ENCODE data around the gene BHMT. TPM values are rescaled to one million over a fixed set of nuclear protein-coding genes. Genes with fewer than 3 reads are reported as not detected.

Gene BHMT
- total and polyA plus RNA-seq, 9 of the 15 experiments (the other 6 are each of a cell fraction or from before 2014, with no cell fraction given): not detected

DNA sequence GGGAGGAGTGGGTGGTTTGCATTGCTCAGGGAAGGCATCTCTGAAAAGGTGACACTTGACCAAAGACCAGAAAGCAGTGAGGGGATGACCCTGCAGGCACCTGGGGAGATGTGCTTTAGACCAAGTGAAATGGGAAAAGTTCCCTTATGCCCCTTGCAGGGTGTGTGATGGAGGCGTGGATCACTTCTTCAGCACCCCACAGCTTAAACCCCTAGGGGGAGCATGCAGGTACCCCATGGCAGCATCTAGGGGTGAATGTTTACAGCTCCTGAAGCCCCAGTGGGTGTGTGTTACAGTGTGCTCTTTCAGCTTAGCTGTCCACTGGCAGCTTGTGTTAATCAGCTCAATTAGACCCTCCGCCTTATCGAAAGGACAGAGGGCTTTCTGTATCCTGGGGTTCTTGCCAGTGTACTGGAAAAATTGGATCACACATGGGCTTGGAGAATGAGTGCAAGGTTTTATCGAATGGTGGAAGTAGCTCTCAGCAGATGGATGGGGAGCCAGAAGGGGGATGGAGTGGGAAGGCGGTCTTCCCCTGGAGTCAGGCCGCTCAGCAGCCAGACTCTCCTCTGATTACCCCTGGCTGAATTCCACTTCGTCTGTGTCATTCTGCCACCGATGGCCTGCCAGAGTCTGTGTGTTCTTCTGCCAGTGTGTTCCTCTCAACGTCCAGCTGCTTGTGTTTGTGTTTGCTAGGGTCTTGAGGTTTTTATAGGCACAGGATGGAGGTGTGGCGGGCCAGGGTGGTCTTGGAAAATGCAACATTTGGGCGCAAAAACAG, 35.8 kb upstream of the BHMT start:
- no peak overlapping the region for H3K4me2 ChIP-seq (ENCODE audit: insufficient read depth, low read length)
- DNase-seq (ENCODE audit: extremely low read depth in 1 of 4, low spot score in 3 of 4): no peak
- WGBS (ENCODE audit: insufficient coverage, low coverage, missing lambda C conversion rate): 4% methylated on average over 11 of the region's 11 CpGs
- H3K36me3 ChIP-seq (ENCODE audit: control insufficient read depth, insufficient read depth, low read length): no peaks in the 10 kb centered on the region
- no peak overlapping the region for H2AFZ ChIP-seq (ENCODE audit: low read depth, low read length)
- in situ Hi-C loops (cut with MboI): no loop called here
- no peak overlapping the region for H3K9ac ChIP-seq (ENCODE audit: insufficient read depth in 1 of 2, low read depth in 2 of 2, low read length in 2 of 2)
- intact Hi-C loops (cut with micrococcal nuclease): no loop called here
- TF ChIP-seq EGR1 (conservative IDR thresholded peaks at IDR 0.05) (no peak), MAFF (IDR thresholded peaks at IDR 0.05; ENCODE audit: low read length) (no peak), PRPF4 (IDR thresholded peaks at IDR 0.05; ENCODE audit: insufficient read depth, low read depth, low read length, poor library complexity, severe bottlenecking) (no peak), GATAD2B (IDR thresholded peaks at IDR 0.05; ENCODE audit: borderline replicate concordance) (no peak)
- H3K79me2 ChIP-seq (ENCODE audit: control insufficient read depth, insufficient read depth, low read length): no peaks in the 10 kb centered on the region
- no peaks in the 10 kb centered on the region for H3K9me3 ChIP-seq (replicated peaks; ENCODE audit: control insufficient read depth, insufficient read depth, low read depth, low read length)
- no peak for ATAC-seq
- ChIA-PET POLR2A (no interaction called here), CTCF (ENCODE audit: low intra/inter-chr PET ratio) (no interaction called here)
- no peaks in the 10 kb centered on the region for H4K20me1 ChIP-seq (replicated peaks; ENCODE audit: control insufficient read depth, insufficient read depth, low read length)
- no peak overlapping the region for H3K4me3 ChIP-seq
- no peak for FAIRE-seq
- H3K4me1 ChIP-seq (replicated peaks in 1 of 2; ENCODE audit: control insufficient read depth in 2 of 2, insufficient read depth in 2 of 2, low read length in 2 of 2): no peaks in the 10 kb centered on the region
- no peak overlapping the region for H3K27ac ChIP-seq (ENCODE audit: extremely low read depth, low read depth, low read length)
- H3K27me3 ChIP-seq (ENCODE audit: control insufficient read depth in 2 of 2, insufficient read depth in 2 of 2, low read length in 2 of 2): peaks cover 0 to 4% of the 10 kb centered on the region in 2 experiments; a peak in 3 of 5 replicates
- BruUV-seq (replicated peaks): no TSS peak
- H3K9me1 ChIP-seq (ENCODE audit: control insufficient read depth, insufficient read depth, low read length): no peaks in the 10 kb centered on the region

DNA sequence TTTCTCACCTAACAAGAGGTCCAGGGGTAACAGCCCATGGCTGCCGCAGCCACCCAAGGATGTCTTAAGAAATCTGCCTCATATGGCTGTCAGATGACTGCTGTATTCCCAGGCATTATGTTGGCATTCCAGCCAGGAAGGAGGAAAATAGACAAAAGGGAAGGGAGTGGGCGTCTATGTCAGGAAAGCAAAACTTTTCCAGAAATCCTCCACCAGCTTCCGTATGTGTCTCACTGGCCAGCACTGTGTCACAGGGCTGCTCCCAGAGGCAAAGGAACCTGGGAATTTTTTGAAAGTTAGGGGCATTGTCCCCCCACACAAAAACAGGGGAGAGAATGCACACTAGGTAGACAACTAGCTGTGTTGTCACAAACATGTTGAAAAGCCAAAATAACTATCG, 34.8 kb upstream of the BHMT start:
- H3K9me3 ChIP-seq (replicated peaks; ENCODE audit: control insufficient read depth, insufficient read depth, low read depth, low read length): no peaks in the 10 kb centered on the region
- H3K27me3 ChIP-seq (ENCODE audit: control insufficient read depth in 2 of 2, insufficient read depth in 2 of 2, low read length in 2 of 2): peaks cover 1 to 14% of the 10 kb centered on the region in 2 experiments; a peak in 4 of 5 replicates
- no peak for TF ChIP-seq THRB (CRISPR knock-in tag; conservative IDR thresholded peaks at IDR 0.05)
- no peak for TF ChIP-seq RBM25 (IDR thresholded peaks at IDR 0.05; ENCODE audit: low read depth, low read length, severe bottlenecking)
- TF ChIP-seq FOSL1 (tag; conservative IDR thresholded peaks at IDR 0.05): no peak
- no peak for TF ChIP-seq SRSF9 (IDR thresholded peaks at IDR 0.05; ENCODE audit: borderline replicate concordance, low read depth, low read length)
- TF ChIP-seq TAF15 (IDR thresholded peaks at IDR 0.05; ENCODE audit: low read depth, low read length): no peak
- no peak for TF ChIP-seq HNRNPL (IDR thresholded peaks at IDR 0.05; ENCODE audit: low read depth, low read length)
- TF ChIP-seq, protein P1, sequence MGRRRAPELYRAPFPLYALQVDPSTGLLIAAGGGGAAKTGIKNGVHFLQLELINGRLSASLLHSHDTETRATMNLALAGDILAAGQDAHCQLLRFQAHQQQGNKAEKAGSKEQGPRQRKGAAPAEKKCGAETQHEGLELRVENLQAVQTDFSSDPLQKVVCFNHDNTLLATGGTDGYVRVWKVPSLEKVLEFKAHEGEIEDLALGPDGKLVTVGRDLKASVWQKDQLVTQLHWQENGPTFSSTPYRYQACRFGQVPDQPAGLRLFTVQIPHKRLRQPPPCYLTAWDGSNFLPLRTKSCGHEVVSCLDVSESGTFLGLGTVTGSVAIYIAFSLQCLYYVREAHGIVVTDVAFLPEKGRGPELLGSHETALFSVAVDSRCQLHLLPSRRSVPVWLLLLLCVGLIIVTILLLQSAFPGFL (CRISPR knock-in tag; IDR thresholded peaks at IDR 0.05): no peak
- no peak for TF ChIP-seq ELF1 (tag; IDR thresholded peaks at IDR 0.05)

More for the DNA sequence above, 34.8 kb upstream of the BHMT start:
- FAIRE-seq (no peak), DNase-seq (ENCODE audit: extremely low read depth in 1 of 4, low spot score in 3 of 4) (no peak), ATAC-seq (no peak)
- Histone ChIP-seq H3K27ac (ENCODE audit: extremely low read depth, low read depth, low read length) (no peak overlapping the region), H3K4me3 (no peak overlapping the region), H3K79me2 (ENCODE audit: control insufficient read depth, insufficient read depth, low read length) (no peaks in the 10 kb centered on the region), H3K9me1 (ENCODE audit: control insufficient read depth, insufficient read depth, low read length) (no peaks in the 10 kb centered on the region), H2AFZ (ENCODE audit: low read depth, low read length) (no peak overlapping the region), H3K9ac (ENCODE audit: insufficient read depth in 1 of 2, low read depth in 2 of 2, low read length in 2 of 2) (no peak overlapping the region), H4K20me1 (replicated peaks; ENCODE audit: control insufficient read depth, insufficient read depth, low read length) (no peaks in the 10 kb centered on the region), H3K36me3 (ENCODE audit: control insufficient read depth, insufficient read depth, low read length) (no peaks in the 10 kb centered on the region), H3K4me2 (ENCODE audit: insufficient read depth, low read length) (no peak overlapping the region), H3K4me1 (replicated peaks in 1 of 2; ENCODE audit: control insufficient read depth in 2 of 2, insufficient read depth in 2 of 2, low read length in 2 of 2) (no peaks in the 10 kb centered on the region)
- ChIA-PET POLR2A (no interaction called here), CTCF (ENCODE audit: low intra/inter-chr PET ratio) (no interaction called here)
- no TSS peak for BruUV-seq (replicated peaks)
- in situ Hi-C loops (cut with MboI): no loop called here
- intact Hi-C loops (cut with micrococcal nuclease): no loop called here
- 0% methylated on average over 4 of the region's 4 CpGs for WGBS (ENCODE audit: insufficient coverage, low coverage, missing lambda C conversion rate)
